GM18873 (cell line): Measurements from ENCODE around the gene BRME1.

Experiments used
- ATAC-seq: cut with Tn5 transposase; IDR thresholded peaks from one replicate; pipeline ENCODE4 v1.9.1; 2021; ENCODE audit warnings: mild to moderate bottlenecking, moderate library complexity, moderate number of reproducible peaks; ENCODE audit not compliant: unreplicated experiment, low FRiP score

Gene BRME1

DNA sequence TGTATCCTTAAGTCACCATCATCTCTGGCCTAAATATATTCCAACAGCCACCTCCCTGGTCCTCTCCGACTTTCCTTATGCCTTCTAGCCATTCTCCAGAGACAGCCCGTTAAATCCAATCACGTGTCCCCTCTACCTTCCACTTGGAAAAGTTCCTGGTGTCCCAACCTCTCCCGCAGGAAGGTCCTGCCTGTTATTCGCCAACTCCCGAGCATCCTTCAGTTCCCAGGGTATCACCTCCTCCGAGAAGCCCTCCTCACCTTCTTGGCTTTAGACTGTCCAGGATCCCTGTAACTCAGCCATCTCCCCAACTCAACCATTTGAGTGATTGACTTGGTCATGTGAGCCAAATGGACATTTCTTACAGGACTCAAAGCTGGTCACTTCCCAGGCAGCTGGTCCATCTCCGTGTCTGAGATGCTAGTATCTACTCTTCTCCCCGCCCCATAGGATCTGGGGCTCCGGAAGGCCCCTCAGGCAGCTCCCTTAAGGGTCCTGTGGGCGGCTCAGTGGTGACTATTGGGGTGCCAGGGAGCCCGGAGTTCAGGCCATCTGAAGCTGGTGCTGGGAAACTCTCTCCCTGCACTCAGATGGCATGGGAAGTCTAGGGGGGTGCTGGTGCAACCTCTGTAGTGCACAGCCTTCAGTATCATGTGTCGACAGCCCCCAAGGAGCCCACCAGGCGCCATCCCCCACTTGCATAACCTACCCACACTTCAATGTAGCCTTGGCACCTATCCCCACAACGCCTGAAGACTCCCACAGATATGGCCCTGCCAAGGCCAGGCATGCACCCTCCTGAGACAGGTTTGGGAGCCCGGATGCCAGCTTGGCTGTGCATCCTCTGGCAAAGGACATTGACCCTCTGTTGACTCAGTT lies 56.9 kb downstream of the BRME1 start:
- ATAC-seq = no peak

DNA sequence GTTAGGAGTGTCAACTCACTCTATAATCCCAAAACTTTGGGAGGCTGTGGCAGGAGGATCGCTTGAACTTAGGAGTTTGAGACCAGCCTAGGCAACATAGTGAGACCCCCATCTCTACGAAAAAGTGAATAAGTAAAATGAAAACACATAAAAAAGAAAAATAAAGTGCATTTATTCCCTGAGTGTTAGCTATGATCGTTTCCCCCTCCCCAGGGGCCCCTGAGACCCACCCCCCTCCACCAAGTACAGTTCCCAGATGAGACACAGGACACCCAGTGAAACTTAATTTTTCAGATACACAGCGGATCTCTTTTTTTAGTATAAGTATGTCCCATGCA lies 57.6 kb downstream of the BRME1 start:
- ATAC-seq = no peak

DNA sequence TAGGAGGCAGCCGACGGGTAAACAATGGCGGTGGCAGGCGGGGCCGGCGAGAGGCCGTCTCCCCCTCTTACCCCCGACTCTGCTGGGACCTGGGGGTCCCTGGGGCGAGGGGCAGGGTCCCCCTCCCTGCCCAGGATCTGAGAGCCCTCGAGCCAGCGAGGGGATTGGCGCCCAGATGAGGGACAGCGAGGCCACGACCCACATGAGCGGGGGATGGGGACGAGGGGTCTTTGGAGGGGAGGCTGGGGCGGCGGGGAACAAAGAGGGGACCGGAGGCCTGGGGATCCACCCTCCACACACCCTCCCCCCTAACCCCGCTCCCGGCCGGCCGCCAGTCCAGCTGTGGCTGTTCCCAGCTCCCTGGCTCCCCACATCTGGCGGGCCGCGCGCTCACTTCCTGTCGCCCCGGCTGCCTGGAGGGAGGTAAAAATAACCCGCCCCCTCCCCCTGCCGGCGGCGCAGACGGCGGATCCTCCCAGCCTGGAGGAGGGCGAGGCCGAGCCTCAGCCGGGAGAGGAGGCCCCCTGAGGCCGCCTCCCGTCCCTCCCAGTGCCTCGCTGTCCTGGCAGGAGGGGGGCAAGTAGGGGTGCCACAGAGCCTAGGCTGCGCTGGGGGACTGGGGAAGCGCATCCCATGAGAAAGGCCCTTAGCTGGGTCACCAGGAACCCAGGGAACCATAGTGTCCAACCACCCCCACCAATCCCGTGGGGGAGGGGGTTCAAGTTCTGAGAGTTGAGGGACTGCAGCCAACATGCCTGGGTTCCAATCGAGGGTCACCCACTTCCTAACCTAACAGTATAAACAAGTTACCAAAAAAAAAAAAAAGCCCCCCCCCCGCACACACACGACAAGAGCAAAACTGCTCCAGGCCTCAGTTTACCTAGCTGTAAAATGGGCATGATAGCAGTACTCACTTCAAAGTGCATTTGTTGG lies 58.2 kb downstream of the BRME1 start:
- no peak for ATAC-seq

DNA sequence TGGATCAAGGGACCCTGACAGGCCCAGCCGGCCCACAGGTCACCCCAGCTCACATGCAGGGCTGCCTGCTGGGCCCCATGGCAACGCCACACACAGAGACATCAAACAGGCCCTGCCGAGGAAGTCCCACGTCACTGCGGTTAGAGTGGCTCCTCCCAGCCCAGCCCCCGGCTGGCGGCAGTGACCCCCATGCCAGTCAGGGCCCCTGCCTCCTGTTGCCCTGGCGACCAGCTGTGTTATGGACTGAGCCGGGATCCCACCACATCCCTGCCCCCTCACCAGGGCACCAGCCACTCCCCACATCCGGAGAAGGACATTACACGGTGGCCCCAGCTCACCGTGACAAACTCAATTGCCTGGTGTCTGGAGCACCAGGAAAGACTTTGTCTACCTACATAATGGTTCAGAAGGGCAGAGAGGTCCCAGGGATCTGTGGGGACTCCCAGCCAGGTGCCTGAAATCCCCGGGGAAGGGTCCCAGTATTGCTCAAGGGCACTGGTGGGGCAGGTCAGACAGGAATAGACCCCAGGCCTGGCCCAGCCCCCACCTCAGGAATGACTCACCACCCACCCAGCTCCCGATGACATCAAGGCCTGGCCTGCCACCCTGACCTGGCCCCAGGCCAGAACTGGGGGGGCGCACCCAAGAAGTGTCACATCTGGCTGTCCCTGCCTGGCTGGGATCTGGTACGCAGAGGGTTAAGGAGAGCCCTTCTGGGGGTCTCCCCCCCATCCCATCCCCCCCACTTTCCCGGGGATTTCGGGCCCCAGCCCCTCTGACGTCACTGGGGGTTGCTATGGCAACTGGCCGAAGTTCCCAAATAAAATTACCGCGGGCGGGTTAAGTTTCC lies 59.1 kb downstream of the BRME1 start:
- ATAC-seq = peak; percentile 54

DNA sequence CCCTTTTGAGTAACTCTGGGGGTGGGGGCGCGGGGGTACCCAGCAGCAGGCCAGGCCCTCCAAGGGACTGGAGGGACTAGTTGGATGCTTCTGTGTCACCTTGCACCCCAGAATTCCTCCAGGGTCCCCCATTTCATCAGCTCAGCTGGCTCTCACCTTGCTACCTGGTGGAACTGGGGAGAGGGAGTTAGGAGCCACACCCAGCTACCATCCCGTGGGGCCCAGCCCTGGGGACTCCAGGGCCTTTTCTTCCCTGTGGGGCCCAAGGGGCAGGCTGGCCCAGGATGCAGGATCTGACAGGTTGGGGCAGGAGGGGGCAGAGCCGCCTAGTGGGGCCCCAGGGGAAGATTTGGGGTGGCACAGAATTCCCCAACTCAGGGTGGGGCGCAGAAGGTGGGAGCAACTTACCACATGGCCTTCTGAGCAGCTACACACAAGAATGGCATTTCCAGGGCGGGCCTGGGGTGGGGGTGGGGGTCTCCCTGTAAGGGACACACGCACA lies 61.7 kb downstream of the BRME1 start:
- ATAC-seq = no peak

DNA sequence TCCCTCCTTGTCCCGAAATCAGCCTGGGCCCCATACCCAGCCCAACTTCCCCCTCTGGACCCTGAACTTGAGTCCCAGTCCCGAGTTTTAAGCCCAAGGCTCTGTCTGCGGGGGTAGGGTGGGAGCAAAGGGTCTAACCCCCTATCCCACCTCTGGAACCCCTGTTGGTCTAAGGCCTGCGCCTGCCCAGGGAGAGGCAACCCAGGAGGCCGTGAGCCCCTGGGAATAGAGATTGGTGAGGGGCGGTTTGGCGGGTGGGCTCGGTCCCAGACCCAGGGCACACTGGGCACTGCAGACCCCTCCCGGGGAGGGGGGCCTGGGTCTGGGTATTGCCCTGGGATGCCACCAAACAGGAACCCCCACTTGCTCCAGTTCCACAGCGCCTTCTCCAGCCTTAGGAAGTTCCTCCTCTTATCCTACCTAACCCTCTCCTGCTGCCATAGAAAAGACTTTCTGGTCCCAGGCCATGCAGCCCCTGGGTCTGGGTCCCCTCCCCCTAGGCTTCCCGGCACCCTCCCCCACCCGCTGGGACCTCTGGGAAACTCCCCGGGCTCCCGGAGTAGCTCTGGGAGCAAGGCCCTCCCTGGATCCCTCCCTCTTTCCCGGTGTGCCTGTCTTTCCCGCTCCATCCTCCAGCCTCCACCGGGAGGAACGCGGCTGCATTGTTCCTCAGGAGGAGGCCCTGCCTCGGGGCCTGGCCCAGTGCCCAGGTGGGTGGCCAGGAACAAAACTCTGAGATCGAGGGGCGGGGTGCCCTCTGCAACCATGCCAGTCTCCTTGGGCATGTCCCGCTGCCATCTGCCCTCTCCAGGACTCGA lies 62.6 kb downstream of the BRME1 start:
- no peak for ATAC-seq

DNA sequence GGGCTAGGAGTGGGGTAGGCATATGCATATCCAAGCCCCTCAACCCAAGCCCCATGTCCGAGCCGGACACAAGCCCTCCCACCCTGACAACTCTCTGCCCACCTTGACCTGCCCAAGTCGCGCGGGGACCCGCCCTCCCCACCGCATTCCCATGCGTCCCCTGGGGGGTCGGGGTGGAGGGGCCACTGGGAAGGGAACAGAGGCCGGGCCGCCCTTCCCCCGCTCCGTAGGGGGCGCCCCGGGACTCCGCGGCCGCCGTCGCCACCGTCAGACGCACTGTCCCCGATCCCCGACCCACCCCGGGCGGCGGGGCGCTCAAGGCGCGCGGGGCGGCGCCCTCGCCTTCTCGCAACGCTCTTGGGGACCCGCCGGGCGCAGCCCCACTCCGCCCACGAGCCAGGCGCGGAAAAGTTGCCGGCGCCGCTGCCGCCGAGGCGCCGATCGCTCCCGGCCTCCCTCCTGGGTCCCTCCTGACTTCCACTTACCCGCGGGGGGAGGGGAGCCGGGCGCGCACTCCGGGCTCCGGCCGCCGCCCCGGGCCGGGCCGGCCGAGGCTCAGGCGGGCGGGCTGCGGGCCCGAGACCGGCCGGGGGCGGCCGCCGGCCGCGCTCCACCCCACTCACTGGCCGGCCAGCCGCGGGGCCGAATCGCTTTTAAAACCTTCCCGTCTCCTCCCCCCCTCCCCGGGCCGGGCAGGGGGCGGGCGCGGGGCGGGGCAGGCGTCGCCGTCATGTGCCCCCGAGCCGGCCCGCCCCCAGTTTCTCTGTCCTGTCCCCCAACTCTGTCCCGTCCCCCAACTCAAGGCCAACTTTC lies 63.4 kb downstream of the BRME1 start:
- no peak for ATAC-seq

DNA sequence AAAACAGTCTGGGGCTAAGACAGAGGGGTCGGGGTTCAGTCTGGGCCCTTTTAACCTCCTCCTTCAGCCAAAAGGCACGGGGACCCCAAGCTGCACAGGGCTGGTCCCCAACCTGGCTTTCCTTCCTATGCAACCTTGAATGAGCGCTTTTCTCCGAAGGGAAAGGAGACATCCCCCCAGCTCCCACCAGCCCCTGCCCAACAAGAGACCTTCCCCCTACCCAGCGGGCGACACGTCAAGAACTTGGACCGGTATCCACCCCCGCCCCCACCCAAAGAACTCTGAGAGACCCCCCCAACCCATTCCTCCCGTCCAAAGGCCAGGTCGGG lies 64.0 kb downstream of the BRME1 start:
- ATAC-seq = no peak

DNA sequence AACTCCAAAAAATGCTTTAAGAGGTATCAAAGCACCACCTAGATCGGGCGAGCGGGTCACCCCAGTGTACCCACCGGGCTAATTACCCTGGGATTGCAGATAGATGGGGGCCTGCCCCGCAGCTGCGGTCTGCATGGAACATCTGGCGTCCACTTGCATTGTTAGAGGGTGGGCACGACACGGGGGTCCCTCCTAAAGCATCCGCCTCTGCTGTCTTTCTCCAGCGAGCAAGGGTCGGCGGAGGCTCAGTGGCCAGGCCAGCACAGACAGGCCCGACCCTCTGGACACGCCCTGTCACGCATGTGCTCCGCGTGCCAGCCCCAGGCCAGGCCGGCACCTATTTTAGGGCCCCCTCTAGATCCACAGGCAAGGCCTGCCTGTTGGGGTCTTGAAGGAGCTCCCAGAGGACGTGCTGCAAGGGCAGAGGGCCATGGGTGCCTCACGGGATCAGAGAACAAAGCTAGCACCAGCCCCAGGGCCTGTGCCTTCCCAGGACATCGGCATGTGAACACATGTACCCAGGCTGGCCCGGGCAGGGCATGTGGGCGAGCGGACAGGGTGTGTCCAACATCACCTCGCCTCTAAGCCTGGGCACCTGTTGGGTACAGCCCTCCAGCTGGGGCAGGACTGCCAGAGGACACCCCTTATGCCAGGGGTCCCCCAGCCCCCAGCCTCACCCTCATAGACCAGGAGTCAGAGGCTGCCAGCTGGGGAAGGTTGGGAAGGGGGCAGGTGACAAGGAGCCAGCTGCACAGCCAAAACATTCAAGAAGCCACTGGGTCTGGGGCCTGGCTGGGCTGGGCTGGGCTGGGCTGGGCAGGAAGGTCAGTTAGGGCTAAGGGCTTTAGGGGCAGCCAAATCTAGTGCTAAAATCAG lies 64.6 kb downstream of the BRME1 start:
- ATAC-seq = no peak

DNA sequence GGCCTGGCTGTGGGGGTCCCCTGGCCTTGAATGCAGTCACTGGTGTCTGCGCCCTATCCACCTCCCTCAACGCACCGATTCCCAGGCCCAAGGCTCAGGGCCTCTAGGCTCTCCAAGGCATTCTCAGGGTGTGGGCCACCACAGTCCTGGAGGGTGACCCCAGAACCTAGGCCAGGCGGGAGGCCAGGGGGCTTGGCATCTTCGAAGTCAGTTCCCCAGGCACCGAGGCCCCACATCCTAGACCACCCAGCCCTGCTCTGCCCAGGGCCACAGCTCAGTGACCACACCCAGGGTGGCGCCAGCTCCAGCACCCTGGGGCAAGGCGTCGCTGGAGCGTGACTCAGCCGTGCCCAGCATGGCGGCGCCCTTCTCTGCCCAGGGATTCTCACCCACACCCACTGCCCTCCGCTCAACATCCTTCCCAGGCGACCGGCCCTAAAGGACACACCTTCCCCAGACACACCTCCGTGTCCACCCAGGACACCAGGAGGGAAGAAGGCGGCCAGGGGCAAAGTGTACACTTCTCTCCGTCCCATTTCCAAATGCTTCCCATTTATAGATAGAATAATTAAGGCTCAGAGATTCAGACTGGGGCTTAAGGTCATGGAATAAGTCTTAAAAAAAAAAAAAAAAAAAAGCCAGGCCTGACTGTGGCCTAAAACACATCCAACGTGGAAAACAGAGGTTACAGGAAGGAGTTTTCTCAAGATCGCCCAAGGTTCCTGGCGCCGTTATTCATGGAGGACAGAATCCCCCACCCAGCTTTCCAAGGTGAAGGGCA lies 65.4 kb downstream of the BRME1 start:
- ATAC-seq = no peak

DNA sequence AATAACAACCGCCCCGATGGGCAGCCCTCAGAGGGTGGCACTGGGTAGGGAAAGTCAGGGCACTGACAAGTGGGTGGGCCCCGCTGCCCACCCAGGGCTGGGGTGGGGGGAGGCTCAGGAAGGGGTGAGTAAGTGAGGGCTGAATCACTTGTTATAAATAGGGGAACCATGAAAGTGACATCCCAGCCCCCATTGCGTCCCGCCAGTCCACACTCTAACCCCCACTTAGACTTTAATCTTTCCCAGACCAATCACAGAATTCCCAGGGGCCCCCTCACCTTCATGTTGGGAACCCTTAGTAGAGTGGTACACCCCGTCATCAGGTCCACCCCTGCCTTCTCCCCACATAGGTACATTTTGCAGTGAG lies 66.0 kb downstream of the BRME1 start:
- no peak for ATAC-seq

DNA sequence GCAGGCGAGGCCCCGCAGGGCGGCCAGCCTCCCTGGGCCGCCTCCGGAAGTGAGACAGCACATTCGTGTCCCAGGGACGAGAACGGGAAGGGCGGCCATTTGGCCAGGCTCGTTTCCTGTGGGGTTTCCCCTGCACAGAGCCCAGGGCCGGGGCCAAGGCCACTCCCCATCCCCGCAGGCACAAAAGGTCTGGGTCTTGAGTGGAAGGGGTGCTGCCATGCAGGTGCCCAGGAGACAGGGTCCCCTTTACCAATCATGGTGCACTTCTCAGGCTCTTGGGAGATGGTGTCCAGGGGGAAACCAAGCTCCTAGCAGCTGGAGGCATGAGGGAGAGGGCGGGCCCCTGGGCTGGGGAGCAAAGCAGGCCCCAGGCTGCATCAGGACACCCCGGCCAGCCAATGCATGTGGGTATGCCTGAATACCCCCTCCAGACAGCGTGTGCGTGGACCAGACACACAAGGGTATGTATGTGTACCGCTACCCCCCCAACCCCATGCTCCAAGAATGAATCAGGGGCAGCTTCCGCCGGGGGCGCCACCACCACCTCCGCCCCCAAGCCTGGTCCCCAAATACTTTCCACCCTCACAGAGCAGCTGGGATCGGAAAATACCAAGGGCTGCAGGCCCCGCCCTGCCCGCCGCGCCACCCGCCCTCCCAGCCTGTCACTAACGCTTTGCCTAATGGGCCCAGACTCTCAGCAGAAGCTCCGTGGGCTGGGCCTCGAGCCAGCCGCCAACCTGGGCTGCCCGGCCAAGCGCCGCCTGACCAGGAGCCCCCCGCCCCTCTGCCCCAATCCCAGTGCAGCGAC lies 66.6 kb downstream of the BRME1 start:
- peak; percentile 35 for ATAC-seq

DNA sequence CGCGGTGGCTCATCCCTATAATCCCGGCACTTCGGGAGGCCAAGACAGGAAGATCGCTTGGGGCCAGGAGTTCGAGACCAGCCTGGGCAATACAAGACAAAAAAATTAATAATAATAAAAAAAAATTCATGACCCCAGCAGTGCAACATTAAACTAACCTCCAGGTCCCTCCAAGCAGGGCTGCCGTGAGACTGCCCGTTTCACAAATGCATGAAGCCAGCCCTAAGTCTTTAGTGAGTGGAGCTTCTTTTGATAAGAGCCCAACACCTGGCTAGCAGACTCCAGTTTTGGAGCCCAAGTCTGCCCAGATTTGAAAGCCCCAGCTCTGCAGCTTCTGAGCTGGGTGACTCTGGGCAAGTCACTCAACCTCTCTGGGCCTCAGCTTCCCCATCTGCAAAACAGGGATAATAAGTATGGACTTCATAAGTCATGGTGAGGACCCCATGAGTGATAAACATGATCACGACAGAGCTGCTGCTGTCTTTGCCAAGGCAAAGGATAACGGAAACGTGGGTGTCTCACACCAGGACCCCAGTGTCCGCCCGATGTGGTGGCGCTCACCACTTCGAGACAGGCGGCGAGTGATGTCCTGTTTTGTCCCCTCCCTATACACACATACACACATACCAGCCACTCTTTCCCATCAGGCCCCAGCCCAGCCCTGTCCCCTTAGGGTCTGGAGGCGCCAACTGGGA lies 67.3 kb downstream of the BRME1 start:
- no peak for ATAC-seq

DNA sequence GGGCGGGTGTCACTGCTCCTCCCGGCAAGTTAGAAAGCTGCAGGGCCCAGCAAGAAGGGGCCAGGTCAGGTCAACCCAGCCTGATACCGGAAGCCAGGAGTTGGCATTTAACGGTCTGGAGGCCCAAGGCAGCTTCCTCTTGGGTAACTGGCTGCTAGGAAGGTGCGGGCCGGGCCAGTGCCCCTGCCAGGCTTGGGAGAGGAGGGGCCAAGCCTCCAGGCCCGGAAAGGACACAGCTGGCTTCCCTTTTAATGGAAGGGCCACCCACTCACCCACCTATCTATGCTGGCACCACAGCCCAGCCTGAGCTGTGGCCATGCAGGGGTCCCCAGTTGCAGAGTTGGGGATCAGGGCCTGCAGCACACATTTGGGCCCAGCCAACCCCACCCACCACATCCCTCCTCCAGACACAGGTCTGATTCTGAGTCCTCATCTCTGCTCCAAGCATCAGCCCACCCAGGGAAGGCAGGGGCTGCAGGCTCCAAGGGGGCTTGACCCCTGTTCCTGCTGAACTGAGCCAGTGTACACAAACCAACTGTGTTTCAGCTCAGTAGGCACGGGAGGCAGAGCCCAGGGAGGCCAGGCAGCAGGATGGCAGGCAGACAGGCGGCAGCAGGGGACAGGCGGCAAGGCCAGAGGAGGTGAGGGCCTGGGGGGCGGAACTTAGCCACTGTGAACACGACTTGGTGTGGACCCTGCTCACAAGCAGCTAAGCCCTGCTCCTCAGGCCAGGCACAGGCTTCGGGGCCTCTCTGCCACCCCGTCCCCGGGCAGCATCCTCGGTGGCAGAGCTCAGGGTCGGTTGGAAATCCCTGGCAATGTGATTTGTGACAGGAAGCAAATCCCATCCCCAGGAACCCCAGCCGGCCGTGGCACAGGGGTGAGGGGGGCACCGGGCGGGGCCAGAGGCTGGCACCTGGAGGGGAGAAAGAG lies 69.9 kb downstream of the BRME1 start:
- ATAC-seq = no peak
